Dermis microvascular lymphatic vessel endothelial cell (primary cell): ENCODE results near the gene CDHR3. TPM values are rescaled to one million over a fixed set of nuclear protein-coding genes. Genes with fewer than 3 reads are reported as not detected.
"Not testable (repeated sequence)": the region's sequence is repeated elsewhere in the genome, so short reads cannot be mapped to it uniquely, and the experiment has no call there.

ENCODE experiments used
- DNase-seq, 2 donors: peaks; one replicate each; pipeline versions ENCODE4 v3.0.0 to v3.0.0-alpha.2; 2010; ENCODE audit warnings: low read depth in 2 of 2
- total RNA-seq: library from RNA; depleted of rRNA; stranded (reverse); fragments of >200 nt; gene quantifications from 2 replicates; pipeline ENCODE4 v1.2.1, GENCODE V29; 2014

CDHR3 gene
- total RNA-seq, 1 donor from 2014 or later, result 1.3 TPM

- DNase-seq, result no peak
These were observed 5.1 kb upstream of the CDHR3 start for GRCh38 chr7:105958012-105958411.

GRCh38 chr7:105962353-105962752 lies 711 bp upstream of the CDHR3 start:
- DNase-seq, result no peak

GRCh38 chr7:105971845-105972244 lies 8.8 kb downstream of the CDHR3 start:
- DNase-seq, result no peak

- no peak for DNase-seq
These were observed 9.2 kb downstream of the CDHR3 start for GRCh38 chr7:105972276-105972675.

GRCh38 chr7:105974471-105974870 lies 11.4 kb downstream of the CDHR3 start:
- DNase-seq, result no peak

GRCh38 chr7:105975770-105976417 lies 12.8 kb downstream of the CDHR3 start:
- no peak for DNase-seq

GRCh38 chr7:105976868-105977267 lies 13.8 kb downstream of the CDHR3 start:
- no peak for DNase-seq

- DNase-seq, result no peak
These were observed 15.0 kb downstream of the CDHR3 start for GRCh38 chr7:105978035-105978434.

- DNase-seq, result no peak
These were observed 15.9 kb downstream of the CDHR3 start for GRCh38 chr7:105978974-105979373.

GRCh38 chr7:105979405-105979804 lies 16.3 kb downstream of the CDHR3 start:
- no peak for DNase-seq

GRCh38 chr7:105980645-105981396 lies 17.8 kb downstream of the CDHR3 start:
- DNase-seq, result peak; percentile 18 to 36

- no peak for DNase-seq
These were observed 19.3 kb downstream of the CDHR3 start for GRCh38 chr7:105982388-105982787.

- not testable (repeated sequence) for DNase-seq
These were observed 21.7 kb downstream of the CDHR3 start for GRCh38 chr7:105984808-105985207.

- DNase-seq, result no peak
These were observed 22.2 kb downstream of the CDHR3 start for GRCh38 chr7:105985229-105985628.

- DNase-seq, result no peak
These were observed 22.7 kb downstream of the CDHR3 start for GRCh38 chr7:105985672-105986215.

- DNase-seq, result no peak
These were observed 24.0 kb downstream of the CDHR3 start for GRCh38 chr7:105987046-105987445.

- no peak for DNase-seq
These were observed 25.2 kb downstream of the CDHR3 start for GRCh38 chr7:105988276-105988675.

- no peak for DNase-seq
These were observed 26.1 kb downstream of the CDHR3 start for GRCh38 chr7:105989191-105989590.

GRCh38 chr7:105989686-105990085 lies 26.6 kb downstream of the CDHR3 start:
- no peak for DNase-seq

- DNase-seq, result no peak
These were observed 27.1 kb downstream of the CDHR3 start for GRCh38 chr7:105990141-105990540.

- no peak for DNase-seq
These were observed 27.8 kb downstream of the CDHR3 start for GRCh38 chr7:105990727-105991453.

GRCh38 chr7:105992905-105993304 lies 29.8 kb downstream of the CDHR3 start:
- no peak for DNase-seq
